IPS DF 19.7 (cell line): ENCODE data around the gene CYP2A7.
"Not testable (repeated sequence)": the region's sequence is repeated elsewhere in the genome, so short reads cannot be mapped to it uniquely, and the experiment has no call there.

Source experiments
- DNase-seq: peaks from one replicate; pipeline ENCODE4 v3.0.0-alpha.2; 2013; ENCODE audit warnings: low read depth, low spot score

The CYP2A7 gene

GRCh38 chr19:40882062-40882461, at the start of gene CYP2A7:
CYP2A7 (minus strand) TSS chr19:40882231; CDS start chr19:40882210, 21 bp downstream.
- DNase-seq: not testable (repeated sequence)

GRCh38 chr19:40930799-40931198, 48.8 kb upstream of the CYP2A7 start:
- DNase-seq: not testable (repeated sequence)

- DNase-seq: not testable (repeated sequence)
These were observed 47.9 kb upstream of the CYP2A7 start for GRCh38 chr19:40929942-40930341.

GRCh38 chr19:40928850-40929249, 46.8 kb upstream of the CYP2A7 start:
- DNase-seq: no peak

GRCh38 chr19:40927567-40927966, 45.5 kb upstream of the CYP2A7 start:
- no peak for DNase-seq

GRCh38 chr19:40926276-40926675, 44.2 kb upstream of the CYP2A7 start:
- DNase-seq: not testable (repeated sequence)

- DNase-seq: no peak
These were observed 41.9 kb upstream of the CYP2A7 start for GRCh38 chr19:40923934-40924391.

GRCh38 chr19:40922237-40923160, 40.5 kb upstream of the CYP2A7 start:
- DNase-seq: not testable (repeated sequence)

GRCh38 chr19:40921005-40921897, 39.2 kb upstream of the CYP2A7 start:
- no peak for DNase-seq

GRCh38 chr19:40920300-40921004, 38.4 kb upstream of the CYP2A7 start:
- DNase-seq: no peak

GRCh38 chr19:40919530-40920299, 37.7 kb upstream of the CYP2A7 start:
- not testable (repeated sequence) for DNase-seq

- DNase-seq: not testable (repeated sequence)
These were observed 36.3 kb upstream of the CYP2A7 start for GRCh38 chr19:40918303-40918702.

- DNase-seq: no peak
These were observed 26.9 kb upstream of the CYP2A7 start for GRCh38 chr19:40908976-40909375.

- DNase-seq: no peak
These were observed 26.1 kb upstream of the CYP2A7 start for GRCh38 chr19:40907968-40908735.

GRCh38 chr19:40906512-40906911, 24.5 kb upstream of the CYP2A7 start:
- DNase-seq: no peak

- DNase-seq: not testable (repeated sequence)
These were observed 22.7 kb upstream of the CYP2A7 start for GRCh38 chr19:40904673-40905156.

GRCh38 chr19:40901975-40902750, 20.1 kb upstream of the CYP2A7 start:
- not testable (repeated sequence) for DNase-seq

- DNase-seq: not testable (repeated sequence)
These were observed 18.5 kb upstream of the CYP2A7 start for GRCh38 chr19:40900521-40900920.

GRCh38 chr19:40899964-40900363, 17.9 kb upstream of the CYP2A7 start:
- not testable (repeated sequence) for DNase-seq
